Endothelial cell of umbilical vein (primary cell): Measurements from ENCODE around the gene DPP9.

Experiments
- CTCF ChIP-seq, 2 donors: IDR thresholded peaks; 1 replicate in 1 of 2; 2 replicates in 1 of 2; pipeline ENCODE4 v1.5.1; 2011; ENCODE audit warnings: low read length in 2 of 2, mild to moderate bottlenecking in 2 of 2, moderate library complexity in 2 of 2, control low read depth in 1 of 2, inconsistent platforms in 1 of 2, low read depth in 1 of 2; ENCODE audit not compliant: insufficient read depth in 1 of 2; ENCODE audit errors: extremely low read depth in 1 of 2
- EZH2 ChIP-seq: IDR thresholded peaks from 2 replicates; pipeline ENCODE4 v1.6.1; 2012; ENCODE audit warnings: borderline replicate concordance, low read depth, mild to moderate bottlenecking, moderate library complexity, low read length, inconsistent platforms; ENCODE audit not compliant: severe bottlenecking
- FOS ChIP-seq: IDR thresholded peaks from 2 replicates; pipeline ENCODE4 v1.6.1; 2011; ENCODE audit warnings: mild to moderate bottlenecking, low read length, moderate library complexity, borderline replicate concordance; ENCODE audit not compliant: insufficient read depth
- GATA2 ChIP-seq: IDR thresholded peaks from 2 replicates; pipeline ENCODE4 v1.7.0; 2011; ENCODE audit warnings: low read depth, mild to moderate bottlenecking, moderate library complexity, mixed read lengths, low read length; ENCODE audit not compliant: insufficient read length, insufficient read depth
- JUN ChIP-seq: IDR thresholded peaks from 2 replicates; pipeline ENCODE4 v1.6.1; 2011; ENCODE audit warnings: borderline replicate concordance, low read depth; ENCODE audit not compliant: insufficient read length, insufficient read depth
- MAX ChIP-seq: IDR thresholded peaks from 2 replicates; pipeline ENCODE4 v1.6.1; 2011; ENCODE audit not compliant: insufficient read depth, insufficient read length
- MYC ChIP-seq: IDR thresholded peaks from one replicate; pipeline ENCODE4 v1.6.1; 2011; ENCODE audit warnings: mild to moderate bottlenecking, low read depth, low read length
- POLR2A ChIP-seq: IDR thresholded peaks from 2 replicates; pipeline ENCODE4 v1.6.1; 2012; ENCODE audit warnings: low read depth, mild to moderate bottlenecking, control low read depth, low read length
- POLR2AphosphoS5 ChIP-seq: IDR thresholded peaks from 2 replicates; pipeline ENCODE4 v1.6.1; 2012; ENCODE audit warnings: low read depth, mild to moderate bottlenecking, control low read depth, low read length, moderate library complexity; ENCODE audit not compliant: insufficient read depth

GRCh38 chr19:4638828-4639530 is 84.7 kb downstream of the DPP9 start, which contains the start of gene TNFAIP8L1:
- TF ChIP-seq CTCF (IDR thresholded peaks at IDR 0.05; ENCODE audit: extremely low read depth in 1 of 2, insufficient read depth in 1 of 2, low read depth in 1 of 2, low read length in 2 of 2) = no peak
- TF ChIP-seq POLR2A = no peak
- no peak for TF ChIP-seq MYC
- TF ChIP-seq POLR2AphosphoS5 = peak; percentile 62
- no peak for TF ChIP-seq EZH2
- TF ChIP-seq MAX = peak; percentile 90
- TF ChIP-seq GATA2 = peak; percentile 54
- no peak for TF ChIP-seq FOS
- no peak for TF ChIP-seq JUN
